Panc1 (cell line): ENCODE data around the gene CNST.

ENCODE experiments used
- CTCF ChIP-seq: fragments of 450-650 bp; IDR thresholded peaks from 2 replicates; pipeline ENCODE4 v1.5.1; 2017; ENCODE audit warnings: mild to moderate bottlenecking
- REST ChIP-seq, 2 experiments: IDR thresholded peaks; 2 replicates each; pipeline ENCODE4 v1.6.1; 2011 to 2012; ENCODE audit warnings: low read depth in 2 of 2, control low read depth in 1 of 2, low read length in 1 of 2, mild to moderate bottlenecking in 1 of 2, moderate library complexity in 1 of 2; ENCODE audit not compliant: insufficient read depth in 1 of 2
- SIN3A ChIP-seq: IDR thresholded peaks from 2 replicates; pipeline ENCODE4 v1.6.1; 2012; ENCODE audit warnings: low read depth, mild to moderate bottlenecking, low read length, moderate library complexity, borderline replicate concordance; ENCODE audit not compliant: insufficient read depth

GRCh38 chr1:246639732-246640131 lies 73.5 kb downstream of the CNST start:
- TF ChIP-seq REST (IDR thresholded peaks at IDR 0.05; ENCODE audit: insufficient read depth in 1 of 2, low read depth in 2 of 2, low read length in 1 of 2) (no peak), SIN3A (no peak), CTCF (no peak)
